ENCODE measurements around the gene KMT5C. TPM values are rescaled to one million over a fixed set of nuclear protein-coding genes. Genes with fewer than 3 reads are reported as not detected.
A peak's percentile ranks its signal among the peaks of the same experiment; 100 is the strongest.

The KMT5C gene
- total and polyA plus RNA-seq, 3 experiments from 2014 or later = 1.6 to 15.0 (median 14.6) TPM

GRCh38 chr19:55311397-55311796 is 28.3 kb upstream of the KMT5C start:
- Mint-ChIP-seq H3K36me3 (no peaks in the 10 kb centered on the region), H3K27me3 (no peaks in the 10 kb centered on the region), H3K4me3 (no peak overlapping the region), H3K4me1 (no peaks in the 10 kb centered on the region), H3K9me3 (no peaks in the 10 kb centered on the region), H3K27ac (no peak overlapping the region)
- CTCF ChIA-PET = interaction anchor here (1.5 to 1.6 kb wide), 2 partner anchors 10 to 19 kb away, joined by 5 read pairs; no protein-coding TSS in a partner anchor
- no peak for DNase-seq
- Histone ChIP-seq H3K36me3 (ENCODE audit: insufficient read depth, low read length) (no peaks in the 10 kb centered on the region), H3K27ac (ENCODE audit: low read depth, low read length) (no peak overlapping the region), H3K4me3 (ENCODE audit: low read length) (no peak overlapping the region), H3K4me1 (ENCODE audit: insufficient read depth, low read length) (no peaks in the 10 kb centered on the region), H3K9me3 (ENCODE audit: low read length) (no peaks in the 10 kb centered on the region), H3K27me3 (ENCODE audit: insufficient read depth, low read length, poor library complexity, severe bottlenecking) (no peaks in the 10 kb centered on the region)
- POLR2A ChIA-PET = no interaction called here

GRCh38 chr19:55311797-55312196 is 27.9 kb upstream of the KMT5C start:
- Histone ChIP-seq H3K36me3 (ENCODE audit: insufficient read depth, low read length) (no peaks in the 10 kb centered on the region), H3K4me3 (ENCODE audit: low read length) (no peak overlapping the region), H3K4me1 (ENCODE audit: insufficient read depth, low read length) (no peaks in the 10 kb centered on the region), H3K27me3 (ENCODE audit: insufficient read depth, low read length, poor library complexity, severe bottlenecking) (no peaks in the 10 kb centered on the region), H3K9me3 (ENCODE audit: low read length) (no peaks in the 10 kb centered on the region), H3K27ac (ENCODE audit: low read depth, low read length) (no peak overlapping the region)
- Mint-ChIP-seq H3K4me3 (no peak overlapping the region), H3K27ac (no peak overlapping the region), H3K4me1 (no peaks in the 10 kb centered on the region), H3K9me3 (no peaks in the 10 kb centered on the region), H3K36me3 (no peaks in the 10 kb centered on the region), H3K27me3 (no peaks in the 10 kb centered on the region)
- no peak for DNase-seq
- ChIA-PET CTCF (interaction anchor here (1.5 to 1.6 kb wide), 2 partner anchors 10 to 19 kb away, joined by 5 read pairs; no protein-coding TSS in a partner anchor), POLR2A (no interaction called here)

- H3K4me1 ChIP-seq (ENCODE audit: insufficient read depth, low read length) = no peaks in the 10 kb centered on the region
- no peak for DNase-seq
- no peaks in the 10 kb centered on the region for H3K4me1 Mint-ChIP-seq
- H3K36me3 ChIP-seq (ENCODE audit: insufficient read depth, low read length) = no peaks in the 10 kb centered on the region
- H3K4me3 Mint-ChIP-seq = no peak overlapping the region
- H3K27ac ChIP-seq (ENCODE audit: low read depth, low read length) = no peak overlapping the region
- H3K27ac Mint-ChIP-seq = no peak overlapping the region
- CTCF ChIA-PET = interaction anchor here (1.5 to 1.6 kb wide), 2 partner anchors 11 to 20 kb away, joined by 5 read pairs; no protein-coding TSS in a partner anchor
- H3K27me3 Mint-ChIP-seq = no peaks in the 10 kb centered on the region
- POLR2A ChIA-PET = interaction anchor here (0.7 kb wide), 1 partner anchor 27 kb away, joined by 3 read pairs; the partner anchor contains the start of gene KMT5C
- no peak overlapping the region for H3K4me3 ChIP-seq (ENCODE audit: low read length)
- H3K27me3 ChIP-seq (ENCODE audit: insufficient read depth, low read length, poor library complexity, severe bottlenecking) = no peaks in the 10 kb centered on the region
- H3K36me3 Mint-ChIP-seq = no peaks in the 10 kb centered on the region
- no peaks in the 10 kb centered on the region for H3K9me3 Mint-ChIP-seq
- no peaks in the 10 kb centered on the region for H3K9me3 ChIP-seq (ENCODE audit: low read length)
These were observed 26.8 kb upstream of the KMT5C start for GRCh38 chr19:55312621-55313512.

GRCh38 chr19:55314396-55314795 is 25.3 kb upstream of the KMT5C start:
- no peaks in the 10 kb centered on the region for H3K36me3 ChIP-seq (ENCODE audit: insufficient read depth, low read length)
- CTCF ChIA-PET = no interaction called here
- H3K27me3 ChIP-seq (ENCODE audit: insufficient read depth, low read length, poor library complexity, severe bottlenecking) = no peaks in the 10 kb centered on the region
- no peaks in the 10 kb centered on the region for H3K4me1 ChIP-seq (ENCODE audit: insufficient read depth, low read length)
- H3K27ac Mint-ChIP-seq = no peak overlapping the region
- H3K4me1 Mint-ChIP-seq = no peaks in the 10 kb centered on the region
- no peak overlapping the region for H3K4me3 Mint-ChIP-seq
- H3K27ac ChIP-seq (ENCODE audit: low read depth, low read length) = no peak overlapping the region
- no peaks in the 10 kb centered on the region for H3K27me3 Mint-ChIP-seq
- no peak overlapping the region for H3K4me3 ChIP-seq (ENCODE audit: low read length)
- H3K36me3 Mint-ChIP-seq = no peaks in the 10 kb centered on the region
- DNase-seq = no peak
- H3K9me3 ChIP-seq (ENCODE audit: low read length) = no peaks in the 10 kb centered on the region
- no peaks in the 10 kb centered on the region for H3K9me3 Mint-ChIP-seq
- POLR2A ChIA-PET = no interaction called here

- Histone ChIP-seq H3K4me1 (ENCODE audit: insufficient read depth, low read length) (no peaks in the 10 kb centered on the region), H3K9me3 (ENCODE audit: low read length) (no peaks in the 10 kb centered on the region), H3K27ac (ENCODE audit: low read depth, low read length) (no peak overlapping the region), H3K4me3 (ENCODE audit: low read length) (no peak overlapping the region), H3K36me3 (ENCODE audit: insufficient read depth, low read length) (no peaks in the 10 kb centered on the region), H3K27me3 (ENCODE audit: insufficient read depth, low read length, poor library complexity, severe bottlenecking) (no peaks in the 10 kb centered on the region)
- Mint-ChIP-seq H3K4me3 (no peak overlapping the region), H3K4me1 (no peaks in the 10 kb centered on the region), H3K36me3 (no peaks in the 10 kb centered on the region), H3K27me3 (no peaks in the 10 kb centered on the region), H3K27ac (peak overlapping the region in 2 of 8 donors; percentile 9 to 10), H3K9me3 (no peaks in the 10 kb centered on the region)
- DNase-seq = no peak
- POLR2A ChIA-PET = no interaction called here
- CTCF ChIA-PET = no interaction called here
These were observed 23.6 kb upstream of the KMT5C start for GRCh38 chr19:55315956-55316525.

GRCh38 chr19:55316646-55317045 is 23.0 kb upstream of the KMT5C start:
- no peaks in the 10 kb centered on the region for H3K36me3 ChIP-seq (ENCODE audit: insufficient read depth, low read length)
- no peaks in the 10 kb centered on the region for H3K27me3 ChIP-seq (ENCODE audit: insufficient read depth, low read length, poor library complexity, severe bottlenecking)
- no peak for DNase-seq
- no peaks in the 10 kb centered on the region for H3K4me1 ChIP-seq (ENCODE audit: insufficient read depth, low read length)
- H3K36me3 Mint-ChIP-seq = no peaks in the 10 kb centered on the region
- no peaks in the 10 kb centered on the region for H3K4me1 Mint-ChIP-seq
- H3K27ac ChIP-seq (ENCODE audit: low read depth, low read length) = no peak overlapping the region
- H3K27ac Mint-ChIP-seq = peak overlapping the region in 1 of 8 donors; percentile 9
- ChIA-PET POLR2A (no interaction called here), CTCF (no interaction called here)
- H3K9me3 Mint-ChIP-seq = no peaks in the 10 kb centered on the region
- no peak overlapping the region for H3K4me3 Mint-ChIP-seq
- no peaks in the 10 kb centered on the region for H3K9me3 ChIP-seq (ENCODE audit: low read length)
- no peak overlapping the region for H3K4me3 ChIP-seq (ENCODE audit: low read length)
- peaks cover 0 to under 1% of the 10 kb centered on the region in 2 donors for H3K27me3 Mint-ChIP-seq

GRCh38 chr19:55319785-55320184 is 19.9 kb upstream of the KMT5C start:
- H3K4me1 ChIP-seq (ENCODE audit: insufficient read depth, low read length) = no peaks in the 10 kb centered on the region
- no peaks in the 10 kb centered on the region for H3K36me3 Mint-ChIP-seq
- H3K27ac ChIP-seq (ENCODE audit: low read depth, low read length) = no peak overlapping the region
- H3K27ac Mint-ChIP-seq = no peak overlapping the region
- H3K4me3 ChIP-seq (ENCODE audit: low read length) = no peak overlapping the region
- H3K9me3 ChIP-seq (ENCODE audit: low read length) = no peaks in the 10 kb centered on the region
- POLR2A ChIA-PET = interaction anchor here (0.6 kb wide), 1 partner anchor 47 kb away, joined by 7 read pairs; no protein-coding TSS in a partner anchor
- no peaks in the 10 kb centered on the region for H3K36me3 ChIP-seq (ENCODE audit: insufficient read depth, low read length)
- H3K27me3 Mint-ChIP-seq = peaks cover 3 to 15% of the 10 kb centered on the region in 2 donors
- peaks cover 0 to 1% (median 0%) of the 10 kb centered on the region in 3 donors for H3K4me1 Mint-ChIP-seq
- H3K27me3 ChIP-seq (ENCODE audit: insufficient read depth, low read length, poor library complexity, severe bottlenecking) = no peaks in the 10 kb centered on the region
- H3K4me3 Mint-ChIP-seq = no peak overlapping the region
- DNase-seq = no peak
- no peaks in the 10 kb centered on the region for H3K9me3 Mint-ChIP-seq
- CTCF ChIA-PET = interaction anchor here (1.1 kb wide), 1 partner anchor 18 kb away, joined by 3 read pairs; no protein-coding TSS in a partner anchor

GRCh38 chr19:55320844-55321419 is 18.7 kb upstream of the KMT5C start:
- no peaks in the 10 kb centered on the region for H3K4me1 ChIP-seq (ENCODE audit: insufficient read depth, low read length)
- H3K27ac ChIP-seq (ENCODE audit: low read depth, low read length) = no peak overlapping the region
- no peaks in the 10 kb centered on the region for H3K36me3 ChIP-seq (ENCODE audit: insufficient read depth, low read length)
- ChIA-PET CTCF (interaction anchor here (0.5 to 0.7 kb wide), 2 partner anchors 18 to 292 kb away, joined by 3 to 4 read pairs; no protein-coding TSS in a partner anchor), POLR2A (interaction anchor here (0.7 kb wide), 1 partner anchor 18 kb away, joined by 3 read pairs; no protein-coding TSS in a partner anchor)
- H3K27me3 ChIP-seq (ENCODE audit: insufficient read depth, low read length, poor library complexity, severe bottlenecking) = no peaks in the 10 kb centered on the region
- peak overlapping the region in 1 of 8 donors; percentile 77 for H3K27ac Mint-ChIP-seq
- no peaks in the 10 kb centered on the region for H3K9me3 Mint-ChIP-seq
- peaks cover 3 to 15% of the 10 kb centered on the region in 2 donors for H3K27me3 Mint-ChIP-seq
- no peaks in the 10 kb centered on the region for H3K36me3 Mint-ChIP-seq
- no peak for DNase-seq
- H3K4me3 ChIP-seq (ENCODE audit: low read length) = no peak overlapping the region
- no peaks in the 10 kb centered on the region for H3K9me3 ChIP-seq (ENCODE audit: low read length)
- H3K4me1 Mint-ChIP-seq = peaks cover 0 to 1% (median 0%) of the 10 kb centered on the region in 3 donors
- H3K4me3 Mint-ChIP-seq = no peak overlapping the region
